GM18526 (cell line): Measurements from ENCODE around the gene ACYP2.

Experiments used
- POLR2A ChIP-seq: IDR thresholded peaks from 3 replicates; pipeline ENCODE4 v1.6.1; 2011; ENCODE audit not compliant: insufficient read length; ENCODE audit errors: extremely low read depth

The ACYP2 gene

GRCh38 chr2:54191361-54192135, 76.1 kb downstream of the ACYP2 start:
- TF ChIP-seq POLR2A: no peak

DNA sequence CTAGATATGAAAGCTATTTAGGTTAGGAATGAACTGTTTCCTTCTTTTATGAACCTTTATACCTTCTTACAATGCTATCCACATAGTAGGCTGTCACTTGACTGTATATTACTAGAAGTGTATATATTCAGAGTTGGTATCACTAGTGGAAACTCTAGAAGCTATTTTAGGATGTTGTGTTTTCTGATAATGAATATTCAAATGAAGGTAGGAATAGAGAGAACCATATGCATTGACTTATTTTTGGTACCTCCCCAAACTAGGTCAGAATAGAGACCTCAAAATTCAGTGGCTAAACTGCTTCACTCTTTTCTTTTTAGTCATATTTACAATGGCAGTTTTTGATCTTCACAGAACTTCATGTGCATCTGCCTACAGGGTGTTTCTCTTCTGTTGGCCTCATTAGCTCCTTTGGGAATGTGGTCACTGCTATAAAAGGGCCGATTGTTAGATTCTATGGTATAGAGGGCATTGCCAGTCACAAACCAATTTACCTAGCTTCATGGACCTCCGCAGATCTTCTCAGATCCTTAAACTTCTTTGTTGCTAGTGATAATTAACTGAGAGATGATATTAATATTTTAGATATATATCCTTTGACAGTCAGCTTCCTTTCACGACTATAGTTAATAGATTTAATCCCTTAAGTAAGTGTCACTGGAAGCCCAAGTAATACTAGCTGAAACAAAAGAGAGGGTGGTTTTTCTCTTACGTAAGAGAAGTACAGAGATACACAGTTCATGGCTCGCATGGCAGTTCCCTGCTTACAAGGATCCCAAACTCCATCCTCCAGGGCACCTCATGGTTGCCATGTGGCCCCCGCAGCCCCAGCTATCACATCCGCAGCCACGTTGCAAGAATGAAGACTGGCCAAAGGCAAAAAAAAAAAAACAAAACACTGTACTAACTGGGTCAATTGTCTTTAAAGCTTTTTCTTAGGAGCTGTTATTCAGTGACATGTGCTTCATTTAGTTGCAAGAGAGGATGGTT, 79.6 kb downstream of the ACYP2 start:
- no peak for TF ChIP-seq POLR2A

- TF ChIP-seq POLR2A: no peak
Observed at GRCh38 chr2:54196646-54197045, 81.2 kb downstream of the ACYP2 start.

DNA sequence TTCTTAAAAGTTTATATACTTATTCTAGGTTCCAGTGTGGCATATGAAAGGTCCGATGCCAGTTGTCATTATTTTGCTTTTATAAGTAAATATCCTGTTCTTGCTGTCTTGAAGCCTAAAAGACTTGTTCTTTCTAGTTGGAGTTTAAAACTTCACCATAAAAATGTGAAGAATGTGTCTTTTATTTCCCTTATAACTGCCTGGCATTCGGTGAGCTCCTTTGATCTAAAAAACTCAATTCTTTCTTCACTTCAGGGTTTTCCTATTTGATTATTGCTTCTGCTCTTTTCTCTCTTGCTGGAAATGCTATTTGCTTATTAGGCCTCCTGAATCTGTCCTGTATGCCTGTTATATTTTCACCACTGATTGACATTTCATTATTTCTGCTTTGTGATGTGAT, 89.1 kb downstream of the ACYP2 start:
- TF ChIP-seq POLR2A: no peak

- TF ChIP-seq POLR2A: no peak
Observed at GRCh38 chr2:54206596-54206995, 91.2 kb downstream of the ACYP2 start.

DNA sequence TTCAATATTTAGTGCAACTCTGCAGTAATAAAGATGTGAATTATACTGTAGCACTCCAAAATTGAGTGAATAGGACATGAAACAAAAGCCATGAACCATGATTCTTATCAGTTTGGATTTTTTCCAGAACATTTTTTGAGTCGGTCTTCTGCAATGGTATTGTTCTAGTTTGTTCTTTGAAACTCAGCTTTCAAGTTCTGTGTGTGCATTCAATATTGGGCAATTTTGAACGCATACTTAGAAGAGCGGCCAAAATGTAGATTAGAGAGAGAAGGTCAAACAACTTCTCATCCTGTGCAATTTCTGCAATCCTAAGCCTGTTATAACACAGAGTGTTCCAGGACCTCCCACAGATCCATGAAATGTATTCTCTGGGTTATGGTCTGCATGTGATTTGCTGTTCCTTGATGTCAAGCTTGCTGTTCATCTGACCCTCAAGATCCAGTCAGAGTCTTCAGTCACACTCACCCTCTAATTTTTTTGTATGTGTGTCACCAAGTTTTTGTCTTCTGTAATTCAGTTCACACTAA, 92.3 kb downstream of the ACYP2 start:
- TF ChIP-seq POLR2A: no peak

- TF ChIP-seq POLR2A: no peak
Observed at GRCh38 chr2:54208364-54209240, 93.2 kb downstream of the ACYP2 start.

DNA sequence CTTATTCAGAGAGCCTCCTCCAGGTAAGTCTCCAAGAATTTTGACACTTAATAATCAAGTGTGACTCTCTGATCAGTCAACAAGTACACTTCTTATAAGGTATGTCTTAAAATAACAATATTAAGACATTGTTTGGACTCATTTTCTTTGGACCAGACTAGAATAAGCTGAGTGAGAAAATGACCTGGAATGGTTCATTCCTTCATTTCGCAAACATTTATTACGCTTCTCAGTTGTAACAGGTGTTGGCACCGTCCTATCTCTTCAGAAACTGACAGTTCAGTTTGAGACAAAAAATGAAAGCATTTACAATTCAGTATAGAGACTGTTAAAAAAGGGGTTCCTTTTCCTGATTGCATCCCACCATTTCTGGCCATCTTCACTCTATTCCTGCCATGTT, 94.0 kb downstream of the ACYP2 start:
- TF ChIP-seq POLR2A: no peak

GRCh38 chr2:54212456-54212855, 97.0 kb downstream of the ACYP2 start:
- TF ChIP-seq POLR2A: no peak

DNA sequence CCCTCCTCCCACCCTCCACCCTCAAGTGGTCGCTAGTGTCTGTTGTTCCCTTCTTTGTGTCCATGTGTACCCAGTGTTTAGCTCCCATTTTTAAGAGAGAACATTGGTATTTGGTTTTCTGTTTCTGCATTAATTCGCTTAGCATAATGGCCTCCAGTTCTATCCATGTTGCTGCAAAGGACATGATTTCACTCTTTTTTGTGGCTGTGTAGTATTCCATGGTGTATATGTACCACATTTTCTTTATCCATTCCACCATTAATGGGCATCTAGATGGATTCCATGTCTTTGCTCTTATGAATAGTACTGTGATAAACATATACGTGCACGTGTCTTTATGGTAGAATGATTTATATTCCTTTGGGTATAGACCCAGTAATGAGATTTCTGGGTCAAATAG, 97.7 kb downstream of the ACYP2 start:
- TF ChIP-seq POLR2A: no peak

GRCh38 chr2:54224997-54225396, 109.6 kb downstream of the ACYP2 start:
- no peak for TF ChIP-seq POLR2A

DNA sequence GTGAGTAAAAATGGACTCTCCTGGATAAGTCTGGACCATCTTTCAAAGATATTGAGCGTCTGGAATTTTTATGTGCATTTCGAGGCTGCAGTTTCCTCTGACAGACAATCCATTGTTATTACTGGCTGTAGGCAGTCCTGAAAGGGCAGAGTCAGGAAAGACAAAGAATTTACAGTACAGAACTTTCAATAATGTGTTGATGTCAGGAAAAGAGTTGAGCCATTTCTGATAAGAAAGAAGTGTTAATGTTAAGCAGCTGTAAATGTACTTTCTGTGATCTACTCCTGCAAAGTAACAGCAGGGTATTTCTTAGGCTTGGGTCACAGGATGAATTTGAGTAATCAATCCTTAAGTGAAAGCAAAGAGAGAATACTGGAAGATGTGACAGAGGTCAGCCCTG, 110.8 kb downstream of the ACYP2 start:
- TF ChIP-seq POLR2A: no peak

- no peak for TF ChIP-seq POLR2A
Observed at GRCh38 chr2:54227798-54228197, 112.4 kb downstream of the ACYP2 start.

GRCh38 chr2:54228945-54229344, 113.5 kb downstream of the ACYP2 start:
- TF ChIP-seq POLR2A: no peak

DNA sequence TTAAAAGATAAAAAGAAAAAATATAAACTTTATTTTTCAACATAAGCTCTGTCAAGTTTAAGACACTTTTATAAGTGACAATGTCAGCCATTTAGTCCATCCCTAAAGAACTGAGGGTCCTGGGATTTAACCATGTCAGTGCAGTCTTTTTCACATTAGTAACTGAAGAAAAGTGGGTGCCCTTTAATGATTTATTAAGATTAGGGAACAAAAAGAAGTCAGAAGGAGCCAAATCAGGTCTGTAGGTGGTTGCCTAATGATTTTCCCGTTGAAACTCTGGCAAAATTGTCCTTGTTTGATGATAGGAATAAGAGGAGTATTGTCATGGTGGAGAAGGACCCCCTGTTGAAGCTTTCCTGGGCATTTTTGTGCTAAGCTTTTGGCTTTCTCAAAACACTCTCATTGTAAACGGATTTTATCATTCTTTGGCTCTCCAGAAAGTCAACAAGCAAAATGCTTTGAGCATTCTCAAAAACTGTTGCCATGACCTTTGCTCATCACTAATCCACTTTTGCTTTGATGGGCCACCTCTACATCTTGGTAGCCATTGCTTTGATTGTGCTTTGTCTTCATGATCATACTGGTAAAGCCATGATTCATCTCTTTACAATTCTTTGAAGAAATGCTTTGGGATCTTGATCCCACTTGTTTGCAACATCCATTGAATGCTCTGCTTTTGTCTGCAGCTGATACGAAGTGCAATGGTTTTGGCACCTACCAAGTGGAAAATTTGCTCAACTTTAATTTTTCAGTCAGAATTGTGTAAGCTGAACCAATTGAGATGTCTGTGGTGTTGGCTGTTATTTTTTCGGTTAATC, 118.6 kb downstream of the ACYP2 start:
- TF ChIP-seq POLR2A: no peak

- no peak for TF ChIP-seq POLR2A
Observed at GRCh38 chr2:54237428-54237827, 122.0 kb downstream of the ACYP2 start.
